K562 (cell line): ENCODE measurements around the gene NOL4L. TPM values are rescaled to one million over a fixed set of nuclear protein-coding genes. Genes with fewer than 3 reads are reported as not detected.

ENCODE experiments used
- ATAC-seq: fragments of 200-7000 bp; cut with Tn5 transposase; 3 replicates; pipeline ENCODE4 v1.9.1; 2020; ENCODE audit warnings: moderate library complexity
- BruUV-seq: library from RNA; stranded (reverse); fragments of 400-500 nt; replicated peaks from 2 replicates; lab custom pipeline; 2021; lab: Mats Ljungman, UMichigan
- CTCF ChIA-PET: fragments of 300-600 bp; formaldehyde crosslinking; extraction: SDS; loops from one replicate; lab custom pipeline; 2021; ENCODE audit warnings: low intra/inter-chr PET ratio; lab: Yijun Ruan, JAX
- POLR2A ChIA-PET: fragments of 300-600, 350-650 bp; sonication (Branson Sonifier 250); formaldehyde crosslinking; extraction: SDS; loops from one replicate; lab custom pipeline; 2021; ENCODE audit warnings: antibody characterized with exemption, inconsistent platforms; lab: Yijun Ruan, JAX
- DNase-seq, 4 experiments: peaks; one replicate each; pipeline versions ENCODE4 v3.0.0 to v3.0.0-alpha.2; 2011 to 2018; ENCODE audit warnings: low spot score in 3 of 4, mixed read lengths in 3 of 4; ENCODE audit errors: extremely low read depth in 1 of 4
- FAIRE-seq: peaks from 2 replicates; lab custom pipeline; 2011; peaks lifted over from hg19 to GRCh38; lab: Jason Lieb, UNC
- H2AFZ ChIP-seq: 2 replicates; pipeline ENCODE4 v1.6.0; 2011; ENCODE audit warnings: low read depth, low read length, control low read depth, inconsistent platforms
- H3K27ac ChIP-seq: fragments of 200-600 bp; 3 replicates; pipeline ENCODE4 v1.8.0; 2011; ENCODE audit warnings: low read depth, mild to moderate bottlenecking, control low read depth, inconsistent platforms, low read length, moderate library complexity, mixed read lengths; ENCODE audit errors: extremely low read depth
- H3K27me3 ChIP-seq, 2 experiments: fragments of 300-600 bp in 1 of 2; 2 replicates in 1 of 2; 3 replicates in 1 of 2; pipeline versions ENCODE4 v1.6.0 to v1.8.0; 2011; ENCODE audit warnings: inconsistent platforms in 2 of 2, low read length in 2 of 2, mild to moderate bottlenecking in 1 of 2, mixed read lengths in 1 of 2, moderate library complexity in 1 of 2; ENCODE audit not compliant: control insufficient read depth in 2 of 2, insufficient read depth in 2 of 2
- H3K36me3 ChIP-seq: fragments of 300-600 bp; 3 replicates; pipeline ENCODE4 v1.8.0; 2011; ENCODE audit warnings: mild to moderate bottlenecking, low read length, inconsistent platforms; ENCODE audit not compliant: control insufficient read depth, insufficient read depth
- H3K4me1 ChIP-seq, 2 experiments: fragments of 200-600 bp in 1 of 2; replicated peaks in 1 of 2; 2 replicates in 1 of 2; 3 replicates in 1 of 2; pipeline versions ENCODE4 v1.5.1 to v1.8.0; 2011; ENCODE audit warnings: inconsistent platforms in 2 of 2, low read length in 2 of 2, mild to moderate bottlenecking in 1 of 2, mixed read lengths in 1 of 2, moderate library complexity in 1 of 2; ENCODE audit not compliant: control insufficient read depth in 2 of 2, insufficient read depth in 2 of 2
- H3K4me2 ChIP-seq: 2 replicates; pipeline ENCODE4 v1.6.1; 2011; ENCODE audit warnings: low read length, control low read depth, inconsistent platforms, mixed read lengths; ENCODE audit not compliant: insufficient read depth
- H3K4me3 ChIP-seq: fragments of 200-600 bp; sonication (generic), shearing (Covaris generic); 2 replicates; pipeline ENCODE4 v1.5.1; 2016; ENCODE audit warnings: control low read depth, inconsistent platforms
- H3K79me2 ChIP-seq: fragments of 200-600 bp; 3 replicates; pipeline ENCODE4 v1.8.0; 2011; ENCODE audit warnings: low read length, inconsistent platforms; ENCODE audit not compliant: control insufficient read depth, insufficient read depth
- H3K9ac ChIP-seq, 2 experiments: 2 replicates each; pipeline versions ENCODE4 v1.6.0 to v1.6.1; 2011; ENCODE audit warnings: low read depth in 2 of 2, low read length in 2 of 2, control low read depth in 1 of 2, inconsistent platforms in 1 of 2, mild to moderate bottlenecking in 1 of 2, mixed read lengths in 1 of 2; ENCODE audit not compliant: insufficient read depth in 1 of 2
- H3K9me1 ChIP-seq: one replicate; pipeline ENCODE4 v1.6.0; 2011; ENCODE audit warnings: inconsistent platforms, mild to moderate bottlenecking, low read length, moderate library complexity; ENCODE audit not compliant: control insufficient read depth, insufficient read depth
- H3K9me3 ChIP-seq: replicated peaks from 2 replicates; pipeline ENCODE4 v1.5.1; 2011; ENCODE audit warnings: low read depth, low read length, inconsistent platforms; ENCODE audit not compliant: control insufficient read depth, insufficient read depth
- H4K20me1 ChIP-seq: replicated peaks from 2 replicates; pipeline ENCODE4 v1.6.1; 2011; ENCODE audit warnings: low read length, inconsistent platforms, mixed read lengths; ENCODE audit not compliant: control insufficient read depth, insufficient read depth
- ARID3B ChIP-seq: fragments of 250-450 bp; sonication (Bioruptor Pico); IDR thresholded peaks from 2 replicates; pipeline ENCODE4 v1.4.0; 2020; ENCODE audit warnings: borderline replicate concordance
- CBX1 ChIP-seq: sonication (generic); IDR thresholded peaks from 2 replicates; pipeline ENCODE4 v1.6.1; 2016; ENCODE audit warnings: antibody characterized with exemption, low read depth, mild to moderate bottlenecking
- HBP1 ChIP-seq: fragments of 450-650 bp; formaldehyde crosslinking; IDR thresholded peaks from 2 replicates; pipeline ENCODE4 v1.4.0; 2022; ENCODE audit warnings: missing genetic modification characterization
- NCOA6 ChIP-seq: fragments of 450-650 bp; IDR thresholded peaks from 2 replicates; pipeline ENCODE4 v1.6.1; 2017; ENCODE audit warnings: mild to moderate bottlenecking
- NR4A1 ChIP-seq, 2 experiments: fragments of 250-450 bp in 1 of 2; fragments of 450-650 bp in 1 of 2; sonication (Bioruptor Pico) in 1 of 2; IDR thresholded peaks; 2 replicates each; pipeline versions ENCODE4 v1.4.0 to v1.6.1; 2016 to 2020; ENCODE audit warnings: mild to moderate bottlenecking in 2 of 2, missing compliant biosample characterization in 1 of 2, missing genetic modification characterization in 1 of 2, moderate library complexity in 1 of 2
- PKNOX1 ChIP-seq: fragments of 450-650 bp; IDR thresholded peaks from 2 replicates; pipeline ENCODE4 v1.6.1; 2016
- RFX1 ChIP-seq: fragments of 450-650 bp; IDR thresholded peaks from 2 replicates; pipeline ENCODE4 v1.6.1; 2016; ENCODE audit warnings: mild to moderate bottlenecking, moderate library complexity
- ZBTB17 ChIP-seq: fragments of 450-650 bp; formaldehyde crosslinking; IDR thresholded peaks from 2 replicates; pipeline ENCODE4 v1.4.0; 2020; ENCODE audit warnings: mild to moderate bottlenecking
- ZBTB9 ChIP-seq: fragments of 450-650 bp; formaldehyde crosslinking; IDR thresholded peaks from 2 replicates; pipeline ENCODE4 v1.4.0; 2020; ENCODE audit warnings: mild to moderate bottlenecking, moderate library complexity
- ZNF124 ChIP-seq: sonication (generic); formaldehyde crosslinking; IDR thresholded peaks from 2 replicates; pipeline ENCODE4 v1.8.1; 2022; ENCODE audit warnings: missing genetic modification reagents
- ZNF354B ChIP-seq: fragments of 250-450 bp; sonication (Bioruptor Pico); IDR thresholded peaks from 2 replicates; pipeline ENCODE4 v1.4.0; 2020
- WGBS: fragments of 100-300 bp; shearing (Covaris generic); methylation state at CpG from one replicate; pipeline ENCODE4 v1.1.6; 2016; ENCODE audit warnings: low coverage, mixed read lengths; ENCODE audit not compliant: insufficient coverage; ENCODE audit errors: missing lambda C conversion rate; 5-methylcytosine and 5-hydroxymethylcytosine counted together
- in situ Hi-C: fragments of 300-500 bp; cut with MboI; formaldehyde crosslinking; loops from 4 replicates; pipeline ENCODE4 v1.15.0; 2018; ENCODE audit warnings: inconsistent platforms, mixed read lengths
- intact Hi-C: fragments of 100-400 bp; cut with micrococcal nuclease; formaldehyde crosslinking; loops from 2 replicates; pipeline ENCODE4 v1.14.2; 2022
- polyA plus RNA-seq, 8 experiments: library from polyadenylated mRNA; depleted of rRNA in 4 of 8; stranded (reverse) in 5 of 8; unstranded in 3 of 8; fragments of >200 nt; fragmentation: Nextera tagmentation in 2 of 8; fragmentation: Illumina TruSeq in 1 of 8; extraction: Ambion mirVana in 2 of 8; extraction: Trizol in 1 of 8; gene quantifications; 2 replicates each; pipeline versions ENCODE4 v1.2.1 to v1.2.3, GENCODE V29; 2011 to 2014; ENCODE audit warnings: inconsistent platforms in 1 of 8, missing spikeins in 1 of 8
- total RNA-seq, 7 experiments: library from RNA; depleted of rRNA in 6 of 7; stranded (reverse); fragments of >200 nt in 6 of 7; fragmentation: Illumina TruSeq in 2 of 7; extraction: Trizol in 2 of 7; gene quantifications; 2 replicates each; pipeline versions ENCODE4 v1.2.1 to v1.2.3, GENCODE V29; 2011 to 2021; ENCODE audit warnings: low replicate concordance in 1 of 7

NOL4L gene
- total and polyA plus RNA-seq, 9 of the 15 experiments (the other 6 are each of a cell fraction or from before 2014, with no cell fraction given): 5.1 to 36.2 (median 13.6) TPM

GRCh38 chr20:32449057-32449889 lies 135.9 kb downstream of the NOL4L start:
- no TSS peak for BruUV-seq
- Histone ChIP-seq H4K20me1 (0 out of 2 replicates have a peak, but pooled peaks cover 12% of the 10 kb centered on the region), H3K9me3 (no peaks in the 10 kb centered on the region), H3K4me2 (no peak overlapping the region), H2AFZ (no peak overlapping the region), H3K9me1 (peaks cover under 1% of the 10 kb centered on the region), H3K79me2 (no peaks in the 10 kb centered on the region), H3K9ac (peak overlapping the region in 1 of 2 experiments; percentile 6; a peak in 1 of 4 replicates), H3K4me1 (peaks cover 0 to 15% of the 10 kb centered on the region in 2 experiments; a peak in 2 of 5 replicates), H3K27ac (no peak overlapping the region), H3K36me3 (peaks cover 99% of the 10 kb centered on the region), H3K27me3 (no peaks in the 10 kb centered on the region), H3K4me3 (no peak overlapping the region)
- WGBS: 72% methylated on average over 7 of the region's 9 CpGs
- TF ChIP-seq NCOA6 (no peak), RFX1 (no peak), NR4A1 (CRISPR knock-in tag; IDR thresholded peaks at IDR 0.05) (no peak), NR4A1 (tag; IDR thresholded peaks at IDR 0.05) (no peak), ZBTB17 (no peak), CBX1 (no peak), ZNF124 (CRISPR knock-in tag) (no peak), PKNOX1 (no peak), HBP1 (CRISPR knock-in tag) (no peak), ARID3B (CRISPR knock-in tag) (no peak), ZNF354B (no peak), ZBTB9 (CRISPR knock-in tag) (no peak)
- POLR2A ChIA-PET: interaction anchor here (0.5 to 1.4 kb wide), 3 partner anchors 18 to 171 kb away, joined by 3 read pairs; no protein-coding TSS in a partner anchor
- in situ Hi-C loops (no loop called here), intact Hi-C loops (no loop called here)
- no peak for DNase-seq
- FAIRE-seq: no peak
- CTCF ChIA-PET: no interaction called here
- no peak for ATAC-seq
